Neuronal stem cell (in vitro differentiated cells): ENCODE data around the gene CDH11.

Experiments
- DNase-seq: peaks from one replicate; pipeline ENCODE4 v3.0.0-alpha.2; 2013; ENCODE audit warnings: low spot score
- H2AFZ ChIP-seq: one replicate; pipeline ENCODE4 v1.6.1; 2013; ENCODE audit warnings: mild to moderate bottlenecking, low read length, inconsistent platforms
- H2AK5ac ChIP-seq: 2 replicates; pipeline ENCODE4 v1.6.1; 2013; ENCODE audit warnings: low read depth, mild to moderate bottlenecking, inconsistent platforms, low read length, moderate library complexity, mixed read lengths
- H2BK120ac ChIP-seq: 2 replicates; pipeline ENCODE4 v1.6.1; 2013; ENCODE audit warnings: low read depth, mild to moderate bottlenecking, inconsistent platforms, low read length, moderate library complexity, mixed read lengths
- H2BK12ac ChIP-seq: one replicate; pipeline ENCODE4 v1.6.1; 2013; ENCODE audit warnings: low read length, inconsistent platforms
- H2BK15ac ChIP-seq: 2 replicates; pipeline ENCODE4 v1.6.1; 2013; ENCODE audit warnings: mild to moderate bottlenecking, low read length, inconsistent platforms, mixed read lengths
- H2BK5ac ChIP-seq: one replicate; pipeline ENCODE4 v1.6.1; 2013; ENCODE audit warnings: inconsistent platforms, mild to moderate bottlenecking, low read length, moderate library complexity
- H3K14ac ChIP-seq: one replicate; pipeline ENCODE4 v1.6.1; 2013; ENCODE audit warnings: low read length, inconsistent platforms
- H3K18ac ChIP-seq: 2 replicates; pipeline ENCODE4 v1.6.1; 2013; ENCODE audit warnings: low read length, inconsistent platforms
- H3K23ac ChIP-seq: 2 replicates; pipeline ENCODE4 v1.6.1; 2013; ENCODE audit warnings: low read depth, mild to moderate bottlenecking, mixed read lengths, low read length, inconsistent platforms; ENCODE audit not compliant: poor library complexity
- H3K27ac ChIP-seq: replicated peaks from 3 replicates; pipeline ENCODE4 v1.5.1; 2013; ENCODE audit warnings: low read length, inconsistent platforms
- H3K27me3 ChIP-seq, 3 experiments: 2 replicates each; pipeline ENCODE4 v1.6.1; 2013; ENCODE audit warnings: low read length in 3 of 3, mild to moderate bottlenecking in 2 of 3, inconsistent platforms in 1 of 3, low read depth in 1 of 3, mixed read lengths in 1 of 3, moderate library complexity in 1 of 3; ENCODE audit not compliant: control insufficient read depth in 3 of 3, insufficient read depth in 3 of 3
- H3K36me3 ChIP-seq, 2 donors: replicated peaks in 1 of 2; 2 replicates each; pipeline ENCODE4 v1.6.1; 2013; ENCODE audit warnings: low read length in 2 of 2; ENCODE audit not compliant: control insufficient read depth in 2 of 2, insufficient read depth in 2 of 2
- H3K4ac ChIP-seq: 2 replicates; pipeline ENCODE4 v1.6.1; 2013; ENCODE audit warnings: inconsistent platforms, mild to moderate bottlenecking, low read length, moderate library complexity
- H3K4me1 ChIP-seq, 2 donors: 1 replicate in 1 of 2; 2 replicates in 1 of 2; pipeline ENCODE4 v1.6.1; 2013; ENCODE audit warnings: low read length in 2 of 2, low read depth in 1 of 2; ENCODE audit not compliant: control insufficient read depth in 2 of 2, insufficient read depth in 1 of 2
- H3K4me2 ChIP-seq: one replicate; pipeline ENCODE4 v1.6.1; 2013; ENCODE audit warnings: mild to moderate bottlenecking, low read length, inconsistent platforms; ENCODE audit not compliant: insufficient read depth, poor library complexity, severe bottlenecking
- H3K4me3 ChIP-seq, 2 donors: 2 replicates each; pipeline ENCODE4 v1.5.1; 2013; ENCODE audit warnings: low read length in 2 of 2, mild to moderate bottlenecking in 2 of 2, inconsistent platforms in 1 of 2, moderate library complexity in 1 of 2
- H3K79me1 ChIP-seq: one replicate; pipeline ENCODE4 v1.6.1; 2013; ENCODE audit warnings: low read depth, mild to moderate bottlenecking, inconsistent platforms, low read length, moderate library complexity
- H3K9ac ChIP-seq: one replicate; pipeline ENCODE4 v1.6.1; 2013; ENCODE audit warnings: mild to moderate bottlenecking, low read depth, low read length, inconsistent platforms; ENCODE audit not compliant: poor library complexity
- H3K9me3 ChIP-seq, 2 donors: replicated peaks in 1 of 2; 2 replicates each; pipeline versions ENCODE3 to v1.6.1; 2013; ENCODE audit warnings: low read length in 2 of 2, mild to moderate bottlenecking in 2 of 2, inconsistent platforms in 1 of 2, low read depth in 1 of 2, mixed read lengths in 1 of 2, moderate library complexity in 1 of 2; ENCODE audit not compliant: control insufficient read depth in 2 of 2, insufficient read depth in 1 of 2
- H4K8ac ChIP-seq: one replicate; pipeline ENCODE4 v1.6.1; 2013; ENCODE audit warnings: low read depth, mild to moderate bottlenecking, inconsistent platforms, low read length, moderate library complexity
- H4K91ac ChIP-seq: one replicate; pipeline ENCODE4 v1.6.1; 2013; ENCODE audit warnings: low read length, low read depth, mild to moderate bottlenecking, inconsistent platforms; ENCODE audit not compliant: poor library complexity
- WGBS, 2 donors: extraction: QIAGEN DNeasy Blood & Tissue Kit; methylation state at CpG; one replicate each; pipeline ENCODE4 v1.1.7; 2013; ENCODE audit warnings: missing lambda C conversion rate in 2 of 2, mixed read lengths in 1 of 2; ENCODE audit not compliant: insufficient read length in 2 of 2, insufficient replicate concordance in 1 of 2; ENCODE audit errors: extremely low coverage in 2 of 2; 5-methylcytosine and 5-hydroxymethylcytosine counted together

Gene CDH11

DNA sequence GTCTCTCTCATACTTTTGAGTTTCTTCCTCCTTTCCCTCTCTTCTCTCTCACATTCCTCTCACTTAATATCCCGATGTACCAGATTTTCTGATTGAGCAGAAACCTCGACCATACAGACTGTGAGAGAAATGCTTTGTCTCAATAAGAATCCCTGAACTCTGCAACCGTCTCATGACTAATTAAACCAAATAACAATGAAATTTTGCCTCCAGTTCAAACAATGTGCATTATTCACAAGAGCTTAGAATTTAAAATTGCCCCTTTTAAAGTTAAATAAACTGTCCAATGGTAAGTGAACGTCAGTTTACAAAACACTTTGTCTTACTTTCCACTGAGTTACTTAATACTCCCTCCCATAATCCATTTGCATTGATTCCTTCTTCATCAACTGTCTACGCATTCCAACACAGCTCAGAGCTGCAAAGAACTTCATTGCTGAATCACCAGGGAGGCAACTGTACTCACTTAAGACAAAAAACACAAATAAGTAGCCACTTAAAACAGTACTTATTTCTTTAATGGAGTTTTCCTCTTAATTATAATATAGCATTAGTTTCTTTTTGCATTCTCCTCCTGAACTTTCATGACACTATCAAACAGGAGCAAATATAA lies 4.9 kb downstream of the CDH11 start:
- no peak overlapping the region for H4K91ac ChIP-seq
- no peaks in the 10 kb centered on the region for H3K9me3 ChIP-seq
- no peak overlapping the region for H2BK12ac ChIP-seq
- no peaks in the 10 kb centered on the region for H3K79me1 ChIP-seq
- H3K14ac ChIP-seq: no peak overlapping the region
- H3K23ac ChIP-seq: no peak overlapping the region
- WGBS, 2 donors: no CpG with 5 or more reads among the region's 5 CpGs
- no peak overlapping the region for H3K9ac ChIP-seq
- no peak overlapping the region for H3K4ac ChIP-seq
- no peak overlapping the region for H2BK120ac ChIP-seq
- H3K18ac ChIP-seq: no peak overlapping the region
- H3K36me3 ChIP-seq: peaks cover 0 to 21% of the 10 kb centered on the region in 2 donors
- peaks cover 0 to 35% (median 0%) of the 10 kb centered on the region in 3 experiments for H3K27me3 ChIP-seq
- H2BK15ac ChIP-seq: no peak overlapping the region
- H2BK5ac ChIP-seq: no peak overlapping the region
- H2AFZ ChIP-seq: no peak overlapping the region
- no peak overlapping the region for H4K8ac ChIP-seq
- H3K27ac ChIP-seq: no peak overlapping the region
- no peak overlapping the region for H2AK5ac ChIP-seq
- H3K4me3 ChIP-seq: no peak overlapping the region
- H3K4me2 ChIP-seq: no peak overlapping the region
- no peak for DNase-seq
- peaks cover 3 to 7% of the 10 kb centered on the region in 2 donors for H3K4me1 ChIP-seq

DNA sequence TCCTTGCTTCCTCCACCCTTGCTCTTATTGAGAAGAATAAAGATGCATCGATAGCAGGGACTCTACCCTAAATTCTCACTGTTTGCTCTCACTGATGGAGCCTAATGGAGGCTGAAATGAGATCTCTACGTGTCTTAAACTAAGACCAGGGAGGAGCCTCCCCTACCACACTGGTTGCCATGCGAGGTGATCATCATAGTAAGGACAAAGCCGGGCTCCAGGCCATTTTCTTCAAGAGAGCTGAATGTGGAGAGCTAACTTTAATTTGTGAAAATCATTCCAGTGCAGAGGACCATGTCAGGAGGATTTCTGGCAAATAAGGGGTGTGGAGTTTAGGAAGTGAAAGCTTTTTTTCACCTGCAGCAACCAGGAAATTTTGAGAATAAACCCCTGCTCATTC lies 5.6 kb downstream of the CDH11 start:
- H3K9me3 ChIP-seq: no peaks in the 10 kb centered on the region
- H3K18ac ChIP-seq: no peak overlapping the region
- H2AFZ ChIP-seq: no peak overlapping the region
- H4K8ac ChIP-seq: no peak overlapping the region
- peaks cover 3 to 7% of the 10 kb centered on the region in 2 donors for H3K4me1 ChIP-seq
- H3K23ac ChIP-seq: no peak overlapping the region
- no peak overlapping the region for H3K4me2 ChIP-seq
- no peak overlapping the region for H4K91ac ChIP-seq
- H3K79me1 ChIP-seq: no peaks in the 10 kb centered on the region
- peaks cover 0 to 22% of the 10 kb centered on the region in 2 donors for H3K36me3 ChIP-seq
- no peak overlapping the region for H3K4me3 ChIP-seq
- peaks cover 0 to 29% (median 0%) of the 10 kb centered on the region in 3 experiments for H3K27me3 ChIP-seq
- H2BK5ac ChIP-seq: no peak overlapping the region
- no CpG with 5 or more reads among the region's 4 CpGs for whole genome bisulfite sequencing, 2 donors
- H3K14ac ChIP-seq: no peak overlapping the region
- no peak overlapping the region for H3K9ac ChIP-seq
- H3K4ac ChIP-seq: no peak overlapping the region
- no peak overlapping the region for H2BK12ac ChIP-seq
- no peak overlapping the region for H2BK15ac ChIP-seq
- no peak overlapping the region for H3K27ac ChIP-seq
- no peak overlapping the region for H2BK120ac ChIP-seq
- DNase-seq: no peak
- no peak overlapping the region for H2AK5ac ChIP-seq

DNA sequence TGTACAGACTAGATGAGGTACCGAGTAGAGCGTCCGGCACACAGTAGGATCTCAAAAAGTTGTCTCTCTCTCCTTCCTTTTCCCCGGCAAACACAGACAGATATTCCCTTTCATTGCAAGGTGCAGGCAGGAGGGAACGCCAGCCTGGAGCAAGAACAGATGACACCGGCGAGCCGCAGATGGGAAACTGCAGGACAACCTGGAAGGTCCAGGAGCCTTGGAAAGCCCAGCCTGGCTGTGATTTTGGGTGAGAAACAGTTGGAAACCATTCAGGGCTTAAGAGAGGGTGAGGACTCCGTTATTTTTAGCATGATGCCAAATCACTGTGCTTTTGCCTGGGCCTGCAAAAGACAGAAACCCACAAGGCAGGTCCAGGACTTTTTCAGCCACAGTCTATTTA lies 7.3 kb downstream of the CDH11 start:
- no peak overlapping the region for H3K4me2 ChIP-seq
- no peak overlapping the region for H3K9ac ChIP-seq
- no peak overlapping the region for H2BK5ac ChIP-seq
- no peak overlapping the region for H2AFZ ChIP-seq
- DNase-seq: no peak
- H2BK12ac ChIP-seq: no peak overlapping the region
- no peak overlapping the region for H2AK5ac ChIP-seq
- H4K91ac ChIP-seq: no peak overlapping the region
- no peak overlapping the region for H3K14ac ChIP-seq
- no peaks in the 10 kb centered on the region for H3K9me3 ChIP-seq
- no peak overlapping the region for H2BK120ac ChIP-seq
- peaks cover 0 to 7% of the 10 kb centered on the region in 2 donors for H3K4me1 ChIP-seq
- H3K4me3 ChIP-seq: no peak overlapping the region
- no peak overlapping the region for H2BK15ac ChIP-seq
- no CpG with 5 or more reads among the region's 9 CpGs for WGBS, 2 donors
- no peaks in the 10 kb centered on the region for H3K79me1 ChIP-seq
- H3K18ac ChIP-seq: peak overlapping the region; percentile 25
- H3K4ac ChIP-seq: no peak overlapping the region
- no peak overlapping the region for H4K8ac ChIP-seq
- peaks cover 0 to 12% (median 0%) of the 10 kb centered on the region in 3 experiments for H3K27me3 ChIP-seq
- H3K36me3 ChIP-seq: peaks cover 0 to 24% of the 10 kb centered on the region in 2 donors
- H3K23ac ChIP-seq: no peak overlapping the region
- no peak overlapping the region for H3K27ac ChIP-seq

DNA sequence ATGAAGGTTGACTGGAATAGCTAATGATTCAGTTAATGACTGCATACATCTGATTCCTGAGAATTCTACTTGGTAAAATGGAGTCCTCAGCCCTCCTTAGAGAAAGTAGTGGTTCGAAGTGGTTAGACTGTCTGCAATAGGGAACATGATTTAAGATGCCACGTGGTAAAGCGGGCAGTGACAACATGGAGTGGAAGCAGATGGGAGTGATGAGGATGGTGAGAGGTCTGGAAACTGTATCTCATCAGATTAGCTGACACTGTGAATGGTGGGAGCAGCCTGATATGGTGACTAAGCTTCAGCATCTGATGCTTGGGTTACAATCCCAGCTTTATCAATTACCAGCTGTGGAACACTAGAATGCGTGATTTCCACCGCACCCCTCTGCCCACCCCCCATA lies 8.4 kb downstream of the CDH11 start:
- Histone ChIP-seq H2AK5ac (no peak overlapping the region), H2BK120ac (no peak overlapping the region), H4K91ac (no peak overlapping the region), H3K4me3 (no peak overlapping the region), H4K8ac (no peak overlapping the region), H3K27me3 (peaks cover 0 to under 1% (median 0%) of the 10 kb centered on the region in 3 experiments), H2AFZ (no peak overlapping the region), H3K18ac (no peak overlapping the region), H3K4me2 (no peak overlapping the region), H3K14ac (no peak overlapping the region), H2BK5ac (no peak overlapping the region), H3K79me1 (peaks cover 4% of the 10 kb centered on the region), H3K27ac (no peak overlapping the region), H3K36me3 (peaks cover 0 to 25% of the 10 kb centered on the region in 2 donors), H2BK15ac (no peak overlapping the region), H3K4me1 (peaks cover 0 to 8% of the 10 kb centered on the region in 2 donors), H3K23ac (no peak overlapping the region), H3K9ac (no peak overlapping the region), H2BK12ac (no peak overlapping the region), H3K4ac (no peak overlapping the region), H3K9me3 (no peaks in the 10 kb centered on the region)
- no peak for DNase-seq
- WGBS, 2 donors: no CpG with 5 or more reads among the region's 5 CpGs
